ENCODE results near the gene ABHD11.

- no peak for TF ChIP-seq POLR2A (IDR thresholded peaks at IDR 0.05)
- TF ChIP-seq, protein P1, sequence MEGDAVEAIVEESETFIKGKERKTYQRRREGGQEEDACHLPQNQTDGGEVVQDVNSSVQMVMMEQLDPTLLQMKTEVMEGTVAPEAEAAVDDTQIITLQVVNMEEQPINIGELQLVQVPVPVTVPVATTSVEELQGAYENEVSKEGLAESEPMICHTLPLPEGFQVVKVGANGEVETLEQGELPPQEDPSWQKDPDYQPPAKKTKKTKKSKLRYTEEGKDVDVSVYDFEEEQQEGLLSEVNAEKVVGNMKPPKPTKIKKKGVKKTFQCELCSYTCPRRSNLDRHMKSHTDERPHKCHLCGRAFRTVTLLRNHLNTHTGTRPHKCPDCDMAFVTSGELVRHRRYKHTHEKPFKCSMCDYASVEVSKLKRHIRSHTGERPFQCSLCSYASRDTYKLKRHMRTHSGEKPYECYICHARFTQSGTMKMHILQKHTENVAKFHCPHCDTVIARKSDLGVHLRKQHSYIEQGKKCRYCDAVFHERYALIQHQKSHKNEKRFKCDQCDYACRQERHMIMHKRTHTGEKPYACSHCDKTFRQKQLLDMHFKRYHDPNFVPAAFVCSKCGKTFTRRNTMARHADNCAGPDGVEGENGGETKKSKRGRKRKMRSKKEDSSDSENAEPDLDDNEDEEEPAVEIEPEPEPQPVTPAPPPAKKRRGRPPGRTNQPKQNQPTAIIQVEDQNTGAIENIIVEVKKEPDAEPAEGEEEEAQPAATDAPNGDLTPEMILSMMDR (IDR thresholded peaks at IDR 0.05 in 4 of 5, conservative IDR thresholded peaks at IDR 0.05 in 1 of 5), result no peak
These were observed 32.2 kb downstream of the ABHD11 start for GRCh38 chr7:73706126-73707044.
